Mucosa of gallbladder (tissue), 1 donor: ENCODE data around the gene ARHGAP18. TPM values are rescaled to one million over a fixed set of nuclear protein-coding genes. Genes with fewer than 3 reads are reported as not detected.

Experiments
- DNase-seq: peaks from one replicate; pipeline ENCODE4 v3.0.0-alpha.2; 2020; ENCODE audit warnings: low spot score
- total RNA-seq: library from RNA; stranded (reverse); gene quantifications from one replicate; pipeline ENCODE4 v1.2.1, GENCODE V29; 2021
- donor health status: DM: no; HTN: no; CAD: no.

The ARHGAP18 gene
- total RNA-seq, 1 donor from 2014 or later = 17.2 TPM

DNA sequence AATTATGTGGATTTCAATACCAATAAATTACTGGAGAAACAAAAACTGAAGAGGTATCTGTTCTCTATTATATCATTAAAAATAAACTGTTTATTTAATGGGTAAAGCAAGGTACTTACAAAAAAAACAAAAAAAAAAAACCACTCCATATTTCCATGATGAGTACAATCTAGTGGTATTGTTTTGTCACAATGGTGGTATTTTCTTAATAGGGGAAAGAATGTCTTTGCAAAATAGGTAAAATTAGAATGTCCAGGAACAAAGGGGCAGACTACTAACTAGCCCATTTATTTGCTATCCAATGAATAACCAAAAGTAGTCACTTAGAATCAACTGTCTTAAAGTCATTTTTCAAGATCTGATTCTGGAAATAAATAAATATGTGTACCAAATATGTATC is 92.0 kb downstream of the ARHGAP18 start:
- no peak for DNase-seq

DNA sequence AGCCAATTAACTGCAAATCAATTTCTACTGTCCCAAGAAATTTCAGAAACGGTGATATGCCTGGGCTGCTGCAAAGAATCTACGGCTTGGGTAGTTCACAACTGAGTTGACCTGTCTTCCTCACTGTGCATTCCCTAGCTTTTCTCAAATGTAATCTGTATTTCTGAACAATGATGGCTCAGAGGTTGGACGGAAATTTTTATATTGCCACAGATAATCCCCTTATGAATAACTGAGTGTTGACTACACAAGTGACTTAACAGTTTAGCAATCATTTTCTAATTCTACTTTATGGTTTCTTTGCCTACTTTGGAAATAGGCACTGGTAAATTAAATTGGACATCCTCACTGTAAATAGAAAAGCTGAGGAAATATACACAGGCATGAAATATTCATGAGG is 94.5 kb downstream of the ARHGAP18 start:
- no peak for DNase-seq

DNA sequence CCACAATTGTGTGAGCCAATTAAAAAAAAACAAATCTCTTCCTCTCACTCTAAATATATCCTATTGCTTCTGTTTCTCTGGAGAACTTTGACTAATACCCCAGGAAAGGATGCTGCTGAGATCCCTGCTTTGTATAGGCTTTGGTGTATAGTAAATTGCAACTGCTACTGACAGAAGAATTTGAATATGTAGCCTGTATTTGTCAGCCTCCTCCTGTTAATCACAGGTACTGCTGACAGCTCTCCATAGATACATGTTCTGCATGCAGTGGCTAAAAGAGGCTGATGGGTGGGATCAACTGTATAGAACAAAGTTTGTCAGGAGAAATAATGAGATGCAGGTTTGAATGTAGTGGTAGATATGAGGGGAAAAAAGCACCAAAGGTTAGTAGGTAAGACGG is 95.0 kb downstream of the ARHGAP18 start:
- no peak for DNase-seq

DNA sequence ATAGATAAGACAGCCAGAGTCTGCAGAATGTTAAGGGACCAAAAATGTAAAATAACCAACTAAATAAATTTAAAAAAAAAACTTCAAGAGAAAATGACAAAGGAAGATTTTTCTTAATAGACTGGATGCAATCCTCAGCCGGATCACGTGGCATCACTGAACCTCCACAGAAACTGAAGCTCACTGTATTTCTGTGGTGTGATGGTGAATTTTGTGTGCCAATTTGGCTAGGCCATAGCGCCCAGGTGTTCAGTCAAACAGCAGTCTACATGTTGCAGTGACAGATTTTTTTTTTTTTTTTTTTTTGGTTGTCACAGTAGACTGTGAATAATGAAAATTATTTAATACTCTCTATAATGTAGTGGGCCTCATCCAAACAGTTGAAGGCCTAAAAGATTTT is 95.5 kb downstream of the ARHGAP18 start:
- no peak for DNase-seq

DNA sequence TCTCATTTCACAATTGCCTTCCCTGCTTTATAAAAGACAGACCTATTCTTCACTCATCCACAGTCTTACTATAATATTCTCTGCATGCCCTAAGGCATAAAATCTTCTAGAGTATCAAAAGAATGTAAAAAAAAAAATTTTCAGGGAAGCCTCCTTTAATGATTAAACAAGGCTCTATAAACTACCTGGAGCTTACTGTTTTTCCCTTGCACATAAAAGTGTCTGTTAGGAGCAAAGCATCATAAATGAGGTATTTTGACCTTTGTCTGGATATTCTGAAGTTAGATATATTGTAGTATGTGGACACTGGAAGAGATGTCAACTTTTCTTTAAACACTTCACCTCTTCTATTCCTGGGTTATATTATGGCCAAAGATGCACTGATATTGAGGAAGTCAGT is 97.5 kb downstream of the ARHGAP18 start:
- no peak for DNase-seq

DNA sequence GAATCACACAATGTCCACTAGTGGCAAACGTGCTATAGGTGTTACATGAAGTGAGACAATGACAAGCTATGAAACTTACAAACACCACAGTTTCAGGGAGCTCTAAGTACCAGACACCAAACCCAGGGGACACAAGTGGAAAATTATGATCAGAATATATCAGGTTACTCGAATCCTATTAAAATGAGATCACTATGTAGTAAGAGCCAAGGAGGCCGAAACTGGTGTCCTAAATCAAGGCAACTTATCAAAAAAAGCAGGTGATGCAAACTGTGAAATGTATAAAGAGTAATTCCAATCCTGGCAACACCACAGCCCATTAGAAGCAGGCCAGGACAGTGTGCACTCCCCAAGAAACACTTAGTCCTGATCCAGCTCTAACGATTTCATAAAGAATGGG is 100.3 kb downstream of the ARHGAP18 start:
- DNase-seq = no peak

DNA sequence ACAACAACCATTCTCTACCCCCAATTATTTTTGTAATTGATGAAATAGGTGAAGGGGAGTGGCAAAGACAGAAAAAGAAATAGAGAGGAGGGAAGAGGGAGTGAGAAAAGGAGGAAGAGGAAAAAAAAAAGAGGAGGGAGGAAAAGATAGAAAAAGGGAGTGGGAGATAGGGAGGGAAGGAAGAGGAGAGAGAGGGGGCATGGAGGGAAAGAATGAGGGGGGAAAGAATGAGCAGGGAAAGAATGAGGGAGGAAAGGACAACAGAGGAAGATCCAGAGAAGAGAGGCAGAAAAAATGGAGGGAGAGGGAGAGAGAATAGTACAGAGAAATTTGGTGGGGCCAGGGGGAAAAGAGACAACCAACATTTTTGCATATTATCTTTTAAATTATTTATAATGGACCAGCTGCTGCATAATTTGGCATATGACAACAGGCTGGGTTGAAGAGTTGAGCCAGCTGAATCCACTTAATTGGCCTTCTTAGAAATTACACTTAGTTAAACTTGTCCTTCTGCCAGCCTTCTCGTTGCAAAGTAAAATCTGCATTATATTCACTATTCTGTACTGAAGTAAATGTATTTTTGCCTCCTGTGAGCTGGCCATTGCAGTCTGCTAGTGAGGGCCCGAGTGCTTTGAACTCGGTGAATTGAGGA is 101.0 kb downstream of the ARHGAP18 start:
- DNase-seq = no peak

DNA sequence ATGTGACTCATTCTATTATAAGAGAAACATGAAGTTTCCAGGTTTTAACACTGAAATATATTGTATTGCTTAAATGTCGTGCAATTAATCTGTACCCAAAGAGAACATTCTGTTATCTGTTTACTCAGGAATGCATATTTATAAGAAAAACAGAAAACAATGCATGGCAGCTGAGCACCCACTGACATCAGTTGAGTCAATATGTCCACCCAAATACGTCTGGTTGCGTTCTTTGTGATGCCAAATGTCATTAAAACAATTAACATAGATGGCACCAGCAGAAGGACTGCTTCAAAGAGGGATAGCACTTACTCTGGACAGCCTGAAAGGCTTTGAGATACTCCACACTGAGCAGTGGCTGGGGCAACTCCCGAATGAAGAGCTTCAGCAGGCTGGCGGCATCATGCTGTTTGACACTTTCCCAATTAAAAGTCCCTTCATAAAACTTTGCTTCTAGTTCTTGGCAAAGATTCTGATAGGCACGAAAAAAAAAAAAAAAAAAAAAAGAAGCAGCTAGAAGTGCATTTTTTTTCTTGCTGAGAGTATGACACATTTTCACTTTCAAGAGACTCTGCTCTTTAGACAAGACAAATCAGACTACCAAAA is 102.3 kb downstream of the ARHGAP18 start:
- no peak for DNase-seq

DNA sequence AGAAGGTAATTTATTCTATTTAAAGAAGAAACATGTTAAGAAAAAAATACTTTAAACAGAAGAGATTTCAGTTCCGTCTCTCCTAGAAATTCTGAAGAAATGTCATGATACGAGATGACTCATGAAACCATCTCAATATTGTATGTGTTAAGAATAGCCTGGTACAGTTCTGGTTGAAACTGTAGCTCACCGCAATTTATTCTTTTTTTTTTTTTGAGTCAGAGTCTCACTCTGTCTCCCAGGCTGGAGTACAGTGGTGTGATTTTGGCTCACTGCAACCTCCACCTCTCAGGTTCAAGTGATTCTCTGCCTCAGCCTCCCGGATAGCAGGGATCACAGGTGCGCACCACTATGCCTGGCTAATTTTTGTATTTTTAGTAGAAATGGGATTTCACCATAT is 103.3 kb downstream of the ARHGAP18 start:
- no peak for DNase-seq

DNA sequence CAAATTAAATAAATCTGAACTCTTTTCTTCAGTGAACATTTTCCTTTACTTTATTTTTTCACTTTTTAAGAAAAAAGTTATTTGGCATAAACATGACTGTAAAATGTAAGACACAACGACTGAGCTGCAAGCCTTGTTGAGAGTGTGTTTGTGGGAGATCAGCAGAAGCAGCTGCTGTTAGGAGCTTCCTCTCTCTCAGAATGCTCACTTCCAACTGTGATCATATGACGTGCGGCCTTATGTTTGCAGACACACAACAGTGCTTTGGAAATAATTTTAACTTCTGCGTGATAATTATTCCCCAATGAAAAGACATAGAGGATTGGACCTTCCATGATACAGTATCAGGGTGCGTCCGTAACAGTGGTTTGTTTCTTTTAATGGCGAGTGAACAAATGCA is 104.0 kb downstream of the ARHGAP18 start:
- DNase-seq = no peak

DNA sequence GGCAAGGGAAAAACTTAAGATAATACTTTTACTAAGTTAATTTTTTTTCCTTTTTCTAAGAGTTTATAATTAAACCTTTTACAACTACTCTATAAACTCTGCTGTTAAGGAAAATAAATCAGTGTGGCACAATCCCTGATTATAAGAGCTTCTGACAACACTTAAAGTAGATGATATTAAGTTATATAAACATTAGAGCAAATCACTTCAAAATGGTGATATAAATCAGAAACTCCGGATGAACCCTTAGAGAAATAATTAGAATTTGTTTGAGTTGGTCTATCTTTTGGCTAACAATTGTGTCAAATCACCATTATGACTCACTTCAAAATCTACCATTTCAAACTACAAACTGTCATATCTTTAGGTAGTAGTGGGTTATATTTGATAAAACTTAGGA is 104.9 kb downstream of the ARHGAP18 start:
- no peak for DNase-seq

DNA sequence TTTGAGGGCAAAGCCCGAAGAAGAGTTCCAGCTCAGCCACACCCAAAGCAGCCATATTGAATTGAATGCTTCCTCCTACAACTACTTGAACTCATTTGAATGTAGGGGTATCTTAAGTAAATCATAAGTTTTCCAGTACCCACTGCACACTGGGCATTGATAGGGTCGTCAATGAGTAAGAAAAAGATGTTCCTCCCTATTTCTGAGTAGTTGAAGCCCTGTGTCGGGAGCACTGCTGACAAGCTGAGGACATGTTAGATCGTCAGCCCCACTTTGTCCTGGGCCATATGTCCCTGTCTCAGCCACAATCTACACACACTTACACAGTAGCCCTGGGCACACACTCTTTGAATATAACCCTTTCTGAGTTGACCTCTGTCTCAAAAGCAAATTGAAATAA is 105.7 kb downstream of the ARHGAP18 start:
- DNase-seq = no peak

DNA sequence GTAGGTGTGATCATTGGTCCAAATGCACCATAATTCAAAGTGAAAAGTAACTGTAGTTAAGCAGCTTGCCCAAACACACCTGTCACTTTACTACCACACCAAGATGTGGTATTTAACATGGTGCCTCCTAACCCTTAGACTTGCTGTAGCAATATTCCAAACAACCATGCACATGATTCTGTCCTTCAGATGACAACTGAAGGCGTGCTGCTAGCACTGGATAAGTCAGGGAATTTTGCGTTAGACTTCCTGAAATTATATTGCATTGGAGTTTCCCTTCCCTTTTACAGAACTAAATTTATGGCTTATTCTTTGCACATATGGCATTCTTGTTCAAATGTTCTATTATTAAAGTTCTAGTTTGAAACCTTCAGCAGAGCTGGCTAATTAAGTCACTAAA is 106.2 kb downstream of the ARHGAP18 start:
- no peak for DNase-seq

DNA sequence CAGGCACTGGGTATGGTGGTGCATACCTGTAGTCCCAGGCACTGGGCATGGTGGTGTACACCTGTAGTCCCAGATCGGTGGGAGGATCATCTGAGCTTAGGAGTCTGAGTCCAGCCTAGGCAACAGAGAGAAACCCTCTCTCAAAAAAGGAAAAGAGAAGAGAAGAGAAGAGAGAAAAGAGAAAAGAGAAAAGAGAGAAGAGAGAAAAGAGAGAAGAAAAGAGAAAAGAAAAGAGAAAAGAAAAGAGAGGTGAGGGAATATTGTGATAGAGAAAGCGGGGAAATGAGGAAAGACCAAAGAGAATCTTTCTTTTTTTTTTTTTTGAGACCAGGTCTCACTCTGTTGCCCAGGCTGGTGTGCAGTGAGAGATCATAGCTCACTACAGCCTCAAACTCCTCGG is 108.7 kb downstream of the ARHGAP18 start:
- no peak for DNase-seq

DNA sequence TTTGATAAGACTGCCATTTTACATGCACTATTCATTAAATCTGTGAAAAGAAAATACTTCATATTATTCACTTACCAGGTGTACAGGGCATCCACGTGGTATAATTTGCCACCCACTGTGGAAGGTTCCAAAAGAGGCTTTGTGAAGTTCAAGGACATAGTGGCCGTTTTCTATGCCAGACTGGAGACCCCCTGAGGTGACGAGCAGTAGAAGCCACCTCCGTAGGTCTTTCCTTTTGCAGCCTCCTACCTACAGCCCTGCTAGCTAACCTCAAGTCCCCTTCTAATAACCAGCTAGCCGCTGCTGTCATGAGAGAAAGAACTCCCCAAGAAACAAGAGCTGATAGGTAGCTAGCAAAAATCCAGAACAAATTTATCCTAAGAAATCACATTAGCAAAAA is 110.5 kb downstream of the ARHGAP18 start:
- no peak for DNase-seq

DNA sequence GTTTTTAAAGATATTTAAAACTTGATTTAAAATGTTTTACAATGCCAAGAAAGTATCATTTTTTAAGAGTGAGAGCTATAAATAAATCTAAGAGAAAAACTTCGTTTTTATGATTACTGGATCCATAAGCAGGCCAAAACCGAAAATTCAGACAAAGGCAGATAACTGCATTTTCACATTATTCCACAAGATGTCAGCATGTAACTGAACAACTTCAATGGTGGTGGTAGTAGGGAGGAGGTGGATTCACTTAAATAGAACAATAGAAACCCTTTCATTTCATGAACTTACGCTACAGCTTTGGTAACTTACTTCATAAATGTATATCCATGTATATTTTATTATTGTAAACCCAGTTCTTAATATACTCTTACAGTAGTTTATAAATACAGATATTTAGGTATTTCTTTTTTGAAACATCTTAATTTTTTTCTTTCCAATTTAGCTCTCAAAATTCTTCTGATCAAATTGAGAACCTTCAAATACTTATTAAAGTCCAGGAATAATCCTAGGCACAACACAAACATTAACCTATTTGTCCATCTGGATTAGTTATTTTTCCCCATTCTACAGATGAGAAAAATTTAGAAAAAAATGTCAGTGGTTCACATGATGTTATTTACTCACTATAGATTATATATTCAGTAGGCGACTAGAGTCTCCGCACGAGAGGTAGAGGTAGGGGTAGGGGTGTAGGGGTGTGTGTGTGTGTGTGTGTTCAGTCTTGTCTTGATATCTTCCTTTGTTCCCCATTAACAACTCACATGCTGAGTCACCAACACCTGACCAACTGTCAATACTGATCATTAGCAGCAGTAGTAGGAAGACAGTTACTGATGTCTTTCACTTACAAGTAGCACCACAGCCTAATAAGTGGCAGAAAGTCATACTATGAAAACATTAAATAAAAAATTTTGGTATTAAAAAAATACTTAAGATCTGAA is 111.5 kb downstream of the ARHGAP18 start:
- DNase-seq = peak; percentile 51

DNA sequence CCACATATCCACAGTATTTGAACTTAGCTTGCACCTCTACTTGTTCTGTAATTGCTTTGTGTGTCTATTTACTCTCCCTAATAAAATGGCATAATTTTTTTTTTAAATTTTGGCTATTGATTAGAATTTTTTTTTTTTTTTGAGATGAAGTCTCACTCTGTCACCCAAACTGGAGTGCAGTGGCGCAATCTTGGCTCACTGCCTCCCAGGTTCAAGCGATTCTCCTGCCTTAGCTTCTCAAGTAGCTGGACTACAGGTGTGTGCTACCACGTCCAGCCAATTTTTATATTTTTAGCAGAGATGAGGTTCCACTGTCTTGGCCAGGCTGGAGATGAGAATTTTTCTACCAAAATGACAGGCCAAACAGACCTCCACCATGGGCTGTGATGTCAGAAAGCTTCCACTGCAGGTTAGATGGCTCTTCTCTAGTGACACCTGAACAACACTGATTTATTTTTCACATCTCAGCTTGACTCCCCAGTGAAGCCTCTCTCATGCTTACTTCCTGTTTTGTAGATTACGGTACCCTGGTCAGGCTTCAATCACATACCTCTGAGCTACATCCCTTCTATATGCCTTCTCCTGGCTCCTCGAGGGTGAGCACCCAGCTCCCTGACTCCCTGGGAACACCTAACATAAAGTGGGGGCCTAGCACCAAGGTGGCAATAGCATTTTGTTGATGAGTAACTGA is 112.8 kb downstream of the ARHGAP18 start:
- no peak for DNase-seq

DNA sequence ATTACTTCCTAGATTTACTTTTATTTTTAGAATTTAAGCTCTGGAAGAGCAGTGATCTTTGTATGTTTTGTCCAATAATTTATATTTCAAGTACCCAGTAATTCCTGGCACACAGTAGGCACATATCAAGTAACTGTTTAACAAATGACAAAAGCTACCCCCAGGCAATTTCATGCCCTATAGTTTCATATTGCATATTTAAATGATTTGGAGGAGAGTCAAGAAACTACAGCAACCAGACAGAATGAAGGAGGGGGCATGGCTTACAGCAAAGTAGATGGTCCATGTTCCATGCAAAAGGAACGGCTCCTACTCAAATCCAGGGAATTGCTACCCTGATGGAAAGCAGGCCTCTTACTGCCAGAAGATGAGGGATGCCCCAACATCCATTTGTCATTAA is 113.5 kb downstream of the ARHGAP18 start:
- no peak for DNase-seq

DNA sequence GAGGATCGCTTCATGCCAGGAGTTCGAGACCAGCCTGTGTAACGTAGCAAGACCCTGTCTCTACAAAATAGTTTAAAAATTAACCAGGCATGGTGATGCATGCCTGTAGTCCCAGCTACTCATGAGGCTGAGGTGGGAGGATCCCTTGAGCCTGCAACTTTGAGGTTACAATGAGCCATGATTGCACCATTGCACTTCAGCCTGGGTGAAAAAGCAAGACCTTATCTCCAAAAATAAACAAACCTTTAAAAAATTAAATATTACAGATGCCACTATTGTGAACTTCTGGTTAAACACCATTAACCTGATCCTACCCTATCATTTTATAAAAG is 116.8 kb downstream of the ARHGAP18 start:
- DNase-seq = no peak

DNA sequence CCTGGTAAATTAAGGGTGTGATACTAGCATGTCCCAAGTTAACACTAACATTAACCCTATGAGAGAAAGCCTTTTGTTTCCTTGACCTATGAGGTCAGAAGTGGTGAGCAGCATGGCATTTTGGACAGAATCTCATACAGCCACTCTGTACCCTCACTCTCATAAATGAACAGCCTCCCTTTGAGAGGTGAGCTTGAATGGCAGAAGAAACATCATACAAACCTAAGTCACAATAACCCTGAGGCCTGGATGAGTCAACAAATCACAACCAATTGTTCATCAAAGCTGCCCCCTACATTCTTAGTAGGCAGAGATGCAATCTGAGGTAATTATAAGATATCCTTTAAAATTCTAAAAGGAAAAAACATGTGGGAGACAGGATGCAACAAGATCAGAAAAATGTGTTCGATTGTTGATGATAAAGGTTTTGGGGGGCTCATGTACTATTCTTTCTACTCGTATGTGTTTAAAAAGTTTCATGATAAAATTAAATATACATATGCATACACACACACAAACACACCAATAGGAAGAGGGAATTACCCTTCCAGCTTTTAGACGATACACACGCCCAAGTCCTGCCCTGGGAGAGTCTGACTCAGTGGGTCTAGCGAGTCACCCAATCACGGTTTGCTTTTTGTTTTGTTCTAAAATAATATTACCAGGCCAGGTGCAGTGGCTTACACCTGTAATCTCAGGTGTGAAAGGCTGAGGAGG is 117.3 kb downstream of the ARHGAP18 start:
- DNase-seq = no peak

DNA sequence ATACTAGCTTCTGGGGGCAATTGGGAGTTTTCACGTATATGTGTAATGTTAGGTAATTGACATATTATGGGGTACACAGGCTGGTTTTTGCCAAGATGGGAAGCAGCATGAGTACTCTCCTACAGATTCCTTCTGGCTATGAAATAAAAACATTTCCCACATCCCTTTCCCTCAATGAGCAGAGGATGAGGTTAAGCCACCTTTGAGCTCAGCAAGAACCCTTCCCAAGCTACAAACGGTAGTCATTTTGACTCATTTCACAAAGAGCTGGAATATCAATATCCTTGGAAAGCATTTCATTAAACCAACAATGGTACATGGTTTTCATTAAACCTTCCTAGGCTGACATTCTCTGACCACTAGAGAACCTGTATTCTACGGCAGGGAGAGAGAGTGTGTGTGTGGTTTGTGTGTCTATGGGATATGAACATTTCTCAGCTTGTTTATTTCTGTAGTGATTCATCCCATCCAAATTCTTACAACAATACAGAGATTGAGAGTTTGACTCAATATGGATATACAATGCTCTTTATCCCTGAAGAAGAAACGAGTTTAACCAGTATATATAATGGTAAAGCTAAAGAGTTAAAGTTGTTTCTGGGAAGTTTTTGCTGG is 119.5 kb downstream of the ARHGAP18 start:
- DNase-seq = no peak
